Measurements from ENCODE around the gene PERM1. TPM values are rescaled to one million over a fixed set of nuclear protein-coding genes. Genes with fewer than 3 reads are reported as not detected.
"Not testable (repeated sequence)": the region's sequence is repeated elsewhere in the genome, so short reads cannot be mapped to it uniquely, and the experiment has no call there.

The PERM1 gene
- total RNA-seq, 4 donors from 2014 or later, result 0.11 to 0.50 (median 0.30) TPM

- WGBS, result 41% methylated on average over 5 of the region's 41 CpGs
- peak overlapping the region; percentile 85 to 93 (median 91) for H3K27ac ChIP-seq (replicated peaks in 1 of 4)
- H3K4me3 ChIP-seq, result peak overlapping the region; percentile 65 to 76 (median 68)
- TF ChIP-seq CTCF (IDR thresholded peaks at IDR 0.05), result no peak
- H3K36me3 ChIP-seq, result no peaks in the 10 kb centered on the region
- peaks cover 18 to 35% (median 29%) of the 10 kb centered on the region in 4 donors for H3K4me1 ChIP-seq
- no peak for DNase-seq (ENCODE audit: extremely low spot score)
- intact Hi-C loops (cut with DNase I), result no loop called here
- no peaks in the 10 kb centered on the region for H3K9me3 ChIP-seq
- no peaks in the 10 kb centered on the region for H3K27me3 ChIP-seq
These were observed 32.2 kb upstream of the PERM1 start for GRCh38 chr1:1013922-1014648.

GRCh38 chr1:1013105-1013921 lies 31.4 kb upstream of the PERM1 start, which contains the start of gene ISG15:
Gene ISG15 (plus strand): TSS chr1:1013497. CDS start chr1:1013574, 77 bp downstream.
- Histone ChIP-seq H3K4me3 (peak within 1 kb of the TSS; percentile 65 to 76 (median 68)), H3K27ac (replicated peaks in 1 of 4) (peak within 1 kb of the TSS; percentile 85 to 93 (median 91)), H3K4me1 (peaks cover 18 to 28% (median 24%) of the 10 kb centered on the region in 4 donors), H3K9me3 (no peaks in the 10 kb centered on the region), H3K27me3 (no peaks in the 10 kb centered on the region), H3K36me3 (no peaks in the 10 kb centered on the region)
- TF ChIP-seq CTCF (IDR thresholded peaks at IDR 0.05) (peak in 1 of 3 experiments; percentile 23), EP300 (IDR thresholded peaks at IDR 0.05) (no peak), POLR2A (IDR thresholded peaks at IDR 0.05; ENCODE audit: low read depth) (no peak), POLR2AphosphoS5 (IDR thresholded peaks at IDR 0.05) (peak; percentile 94 to 99)
- peak; percentile 98 for DNase-seq (ENCODE audit: extremely low spot score)
- intact Hi-C loops (cut with DNase I), result no loop called here
- WGBS, result 6% methylated on average over 21 of the region's 30 CpGs

GRCh38 chr1:1012736-1013104 lies 30.8 kb upstream of the PERM1 start:
- WGBS, result 70% methylated on average over 13 of the region's 13 CpGs
- DNase-seq (ENCODE audit: extremely low spot score); intact Hi-C loops (cut with DNase I): not testable (repeated sequence)

GRCh38 chr1:1011396-1011949 lies 29.6 kb upstream of the PERM1 start:
- H3K27ac ChIP-seq (replicated peaks in 1 of 4), result no peak overlapping the region
- WGBS, result 78% methylated on average over 14 of the region's 14 CpGs
- DNase-seq (ENCODE audit: extremely low spot score), result no peak

More at GRCh38 chr1:1012736-1013104, 30.8 kb upstream of the PERM1 start:
- not testable (repeated sequence) for H3K9me3 ChIP-seq, H3K36me3 ChIP-seq, H3K27me3 ChIP-seq
- H3K4me1 ChIP-seq, result peaks cover 18 to 28% (median 24%) of the 10 kb centered on the region in 4 donors
- peak overlapping the region; percentile 65 to 76 (median 68) for H3K4me3 ChIP-seq
- peak overlapping the region; percentile 85 to 93 (median 91) for H3K27ac ChIP-seq (replicated peaks in 1 of 4)

GRCh38 chr1:1010131-1010530 lies 28.2 kb upstream of the PERM1 start:
- Histone ChIP-seq H3K4me1 (peaks cover 28 to 35% (median 31%) of the 10 kb centered on the region in 4 donors), H3K27me3 (peaks cover 0 to 18% (median 0%) of the 10 kb centered on the region in 4 donors)
- H3K27ac ChIP-seq (replicated peaks in 1 of 4); H3K9me3 ChIP-seq; DNase-seq (ENCODE audit: extremely low spot score); intact Hi-C loops (cut with DNase I); H3K4me3 ChIP-seq; H3K36me3 ChIP-seq: not testable (repeated sequence)
- 94% methylated on average over 8 of the region's 8 CpGs for WGBS

More at GRCh38 chr1:1011396-1011949, 29.6 kb upstream of the PERM1 start:
- Histone ChIP-seq H3K36me3 (no peaks in the 10 kb centered on the region), H3K9me3 (no peaks in the 10 kb centered on the region), H3K4me3 (no peak overlapping the region), H3K4me1 (peaks cover 18 to 28% (median 24%) of the 10 kb centered on the region in 4 donors), H3K27me3 (peaks cover 0 to 9% (median 0%) of the 10 kb centered on the region in 4 donors)
- intact Hi-C loops (cut with DNase I), result no loop called here
- no peak for TF ChIP-seq CTCF (IDR thresholded peaks at IDR 0.05)
- no peak for TF ChIP-seq POLR2AphosphoS5 (IDR thresholded peaks at IDR 0.05)
- TF ChIP-seq POLR2A (IDR thresholded peaks at IDR 0.05; ENCODE audit: low read depth), result no peak
- no peak for TF ChIP-seq EP300 (IDR thresholded peaks at IDR 0.05)

Data from esophagus muscularis mucosa (tissue), 4 donors.